ENCODE results near the gene NDFIP1.

The NDFIP1 gene

GRCh38 chr5:142095035-142095434 is 13.5 kb upstream of the NDFIP1 start:
- peak; percentile 65 for DNase-seq

- peak; percentile 74 for DNase-seq
Measured at GRCh38 chr5:142095651-142096330, 12.8 kb upstream of the NDFIP1 start.

GRCh38 chr5:142096382-142096781 is 12.2 kb upstream of the NDFIP1 start:
- no peak for DNase-seq

- DNase-seq: no peak
Measured at GRCh38 chr5:142097681-142098080, 10.9 kb upstream of the NDFIP1 start.

- DNase-seq: no peak
Measured at GRCh38 chr5:142098275-142098674, 10.3 kb upstream of the NDFIP1 start.

- DNase-seq: no peak
Measured at GRCh38 chr5:142098931-142099330, 9.6 kb upstream of the NDFIP1 start.

- no peak for DNase-seq
Measured at GRCh38 chr5:142100307-142100706, 8.3 kb upstream of the NDFIP1 start.

GRCh38 chr5:142102980-142103740 is 5.4 kb upstream of the NDFIP1 start:
- no peak for DNase-seq

- DNase-seq: no peak
Measured at GRCh38 chr5:142104491-142104890, 4.1 kb upstream of the NDFIP1 start.

- no peak for DNase-seq
Measured at GRCh38 chr5:142106061-142106460, 2.5 kb upstream of the NDFIP1 start.

GRCh38 chr5:142107036-142107735 is 1.4 kb upstream of the NDFIP1 start:
- no peak for DNase-seq

- no peak for DNase-seq
Measured at GRCh38 chr5:142107736-142108431, 695 bp upstream of the NDFIP1 start.

GRCh38 chr5:142109331-142110045 is 909 bp downstream of the NDFIP1 start:
- DNase-seq: no peak

GRCh38 chr5:142110046-142110531 is 1.5 kb downstream of the NDFIP1 start:
- DNase-seq: no peak

- no peak for DNase-seq
Measured at GRCh38 chr5:142110988-142111687, 2.6 kb downstream of the NDFIP1 start.

- no peak for DNase-seq
Measured at GRCh38 chr5:142114687-142115086, 6.1 kb downstream of the NDFIP1 start.

GRCh38 chr5:142115937-142116614 is 7.5 kb downstream of the NDFIP1 start:
- no peak for DNase-seq

- no peak for DNase-seq
Measured at GRCh38 chr5:142117579-142118151, 9.1 kb downstream of the NDFIP1 start.

- no peak for DNase-seq
Measured at GRCh38 chr5:142118155-142118686, 9.6 kb downstream of the NDFIP1 start.

- DNase-seq: no peak
Measured at GRCh38 chr5:142119051-142119625, 10.6 kb downstream of the NDFIP1 start.

Data from activated T-cell treated with anti-CD3 and anti-CD28 coated beads for 4 hours (primary cell).